A549 (cell line): Measurements from ENCODE around the gene RGPD4. TPM values are rescaled to one million over a fixed set of nuclear protein-coding genes. Genes with fewer than 3 reads are reported as not detected.

Experiments used
- NPAS2 ChIP-seq: fragments of 250-450 bp; sonication (Bioruptor Pico); IDR thresholded peaks from 2 replicates; pipeline ENCODE4 v1.8.0; 2022; ENCODE audit warnings: mild to moderate bottlenecking, moderate library complexity, borderline replicate concordance
- REST ChIP-seq: fragments of 200-600 bp; sonication (generic); IDR thresholded peaks from 2 replicates; pipeline ENCODE4 v1.6.1; 2016; ENCODE audit warnings: antibody characterized with exemption, mild to moderate bottlenecking, moderate library complexity
- RFX5 ChIP-seq: fragments of 450-650 bp; IDR thresholded peaks from 2 replicates; pipeline ENCODE4 v1.7.1; 2014; ENCODE audit warnings: antibody characterized with exemption, mild to moderate bottlenecking, moderate library complexity
- polyA plus RNA-seq, 4 experiments: library from polyadenylated mRNA; depleted of rRNA in 3 of 4; stranded (reverse); fragments of >200 nt; fragmentation: RNase III in 1 of 4; extraction: RNeasy Plus Mini Kit Qiagen cat#74134 plus additional on column Dnase treatment in 1 of 4; gene quantifications; 2 replicates in 3 of 4; 3 replicates in 1 of 4; pipeline ENCODE4 v1.2.3, GENCODE V29; 2011 to 2017
- small RNA-seq, 6 experiments: library from RNA; depleted of rRNA; stranded (forward); fragments of <200 nt; gene quantifications; one replicate each; pipeline ENCODE3, GENCODE V24; 2012
- TF ChIP-seq, protein P1 (sequence below): fragments of >200 bp; sonication (Bioruptor Twin); formaldehyde crosslinking; IDR thresholded peaks from 3 replicates; pipeline ENCODE4 v1.6.1; 2016

The RGPD4 gene
- polyA plus RNA-seq, 2 of the 4 experiments (the other 2 are of a cell fraction), result 0.01 to 0.09 TPM

- TF ChIP-seq REST (no peak), NPAS2 (CRISPR knock-in tag) (no peak), RFX5 (no peak)
- TF ChIP-seq, protein P1, sequence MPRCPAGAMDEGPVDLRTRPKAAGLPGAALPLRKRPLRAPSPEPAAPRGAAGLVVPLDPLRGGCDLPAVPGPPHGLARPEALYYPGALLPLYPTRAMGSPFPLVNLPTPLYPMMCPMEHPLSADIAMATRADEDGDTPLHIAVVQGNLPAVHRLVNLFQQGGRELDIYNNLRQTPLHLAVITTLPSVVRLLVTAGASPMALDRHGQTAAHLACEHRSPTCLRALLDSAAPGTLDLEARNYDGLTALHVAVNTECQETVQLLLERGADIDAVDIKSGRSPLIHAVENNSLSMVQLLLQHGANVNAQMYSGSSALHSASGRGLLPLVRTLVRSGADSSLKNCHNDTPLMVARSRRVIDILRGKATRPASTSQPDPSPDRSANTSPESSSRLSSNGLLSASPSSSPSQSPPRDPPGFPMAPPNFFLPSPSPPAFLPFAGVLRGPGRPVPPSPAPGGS, result no peak
Observed at GRCh38 chr2:107936433-107937359, 110.0 kb downstream of the RGPD4 start (continued).

Small RNAs within 50 kb of the gene (small RNA-seq; reads per million reads assigned to genes)
- gene AC009963.1 (0 reads per million in 6 experiments), gene AC009963.2 (0 reads per million in 6 experiments)

Other genes with a start within 250 kb of the RGPD4 start
- gene SLC5A7, start 159.6 kb downstream of the RGPD4 start, polyA plus RNA-seq (2011; rRNA removed), result not detected in 2 replicates
- not detected in 3 replicates for gene SLC5A7, start 159.6 kb downstream of the RGPD4 start, polyA plus RNA-seq (2017; fragmentation: RNase III; extraction: RNeasy Plus Mini Kit Qiagen cat#74134 plus additional on column Dnase treatment)